Osteocyte (in vitro differentiated cells): ENCODE results near the gene SHROOM3. TPM values are rescaled to one million over a fixed set of nuclear protein-coding genes. Genes with fewer than 3 reads are reported as not detected.
A peak's percentile ranks its signal among the peaks of the same experiment; 100 is the strongest.

Experiments
- DNase-seq: peaks from one replicate; pipeline ENCODE4 v3.0.0; 2021; ENCODE audit warnings: mixed read lengths; ENCODE audit not compliant: unreplicated experiment; ENCODE audit errors: extremely low spot score
- H3K27ac Mint-ChIP-seq: one replicate; pipeline ENCODE4 v1.8.0; 2021; ENCODE audit warnings: mild to moderate bottlenecking, mixed read lengths; ENCODE audit not compliant: unreplicated experiment
- H3K27me3 Mint-ChIP-seq: one replicate; pipeline ENCODE4 v1.8.0; 2021; ENCODE audit warnings: mixed read lengths; ENCODE audit not compliant: unreplicated experiment
- H3K36me3 Mint-ChIP-seq: one replicate; pipeline ENCODE4 v1.8.0; 2021; ENCODE audit warnings: mixed read lengths; ENCODE audit not compliant: unreplicated experiment
- H3K4me1 Mint-ChIP-seq: one replicate; pipeline ENCODE4 v1.8.0; 2021; ENCODE audit warnings: mixed read lengths; ENCODE audit not compliant: unreplicated experiment
- H3K4me3 Mint-ChIP-seq: one replicate; pipeline ENCODE4 v1.8.0; 2021; ENCODE audit warnings: mild to moderate bottlenecking, moderate library complexity, mixed read lengths; ENCODE audit not compliant: unreplicated experiment
- H3K9me3 Mint-ChIP-seq: one replicate; pipeline ENCODE4 v1.8.0; 2021; ENCODE audit warnings: mixed read lengths; ENCODE audit not compliant: unreplicated experiment
- CTCF ChIP-seq: fragments of 200-600 bp; sonication (generic); IDR thresholded peaks from 2 replicates; pipeline ENCODE4 v1.5.0; 2021; ENCODE audit warnings: antibody characterized with exemption, mild to moderate bottlenecking, moderate library complexity
- total RNA-seq: library from RNA; stranded (reverse); gene quantifications from 2 replicates; pipeline ENCODE4 v1.2.1, GENCODE V29; 2021

Gene SHROOM3
- total RNA-seq, 1 donor from 2014 or later: 4.8 TPM

- no peak for DNase-seq
- Mint-ChIP-seq H3K4me3 (peak overlapping the region; percentile 78), H3K36me3 (no peaks in the 10 kb centered on the region), H3K27ac (peak overlapping the region; percentile 8), H3K4me1 (peaks cover 32% of the 10 kb centered on the region), H3K9me3 (no peaks in the 10 kb centered on the region), H3K27me3 (peaks cover 14% of the 10 kb centered on the region)
- no peak for TF ChIP-seq CTCF
Observed at GRCh38 chr4:76689145-76689817, 254.3 kb downstream of the SHROOM3 start.

- Mint-ChIP-seq H3K4me1 (peaks cover 33% of the 10 kb centered on the region), H3K36me3 (no peaks in the 10 kb centered on the region), H3K27me3 (peaks cover 13% of the 10 kb centered on the region), H3K27ac (peak overlapping the region; percentile 56), H3K4me3 (peak overlapping the region; percentile 78), H3K9me3 (no peaks in the 10 kb centered on the region)
- DNase-seq: no peak
- TF ChIP-seq CTCF: no peak
Observed at GRCh38 chr4:76690011-76690905, 255.2 kb downstream of the SHROOM3 start.

- Mint-ChIP-seq H3K27me3 (peaks cover 13% of the 10 kb centered on the region), H3K36me3 (no peaks in the 10 kb centered on the region), H3K27ac (no peak overlapping the region), H3K4me1 (peaks cover 33% of the 10 kb centered on the region), H3K9me3 (no peaks in the 10 kb centered on the region), H3K4me3 (no peak overlapping the region)
- DNase-seq: no peak
- TF ChIP-seq CTCF: no peak
Observed at GRCh38 chr4:76690906-76691275, 255.9 kb downstream of the SHROOM3 start.

DNA sequence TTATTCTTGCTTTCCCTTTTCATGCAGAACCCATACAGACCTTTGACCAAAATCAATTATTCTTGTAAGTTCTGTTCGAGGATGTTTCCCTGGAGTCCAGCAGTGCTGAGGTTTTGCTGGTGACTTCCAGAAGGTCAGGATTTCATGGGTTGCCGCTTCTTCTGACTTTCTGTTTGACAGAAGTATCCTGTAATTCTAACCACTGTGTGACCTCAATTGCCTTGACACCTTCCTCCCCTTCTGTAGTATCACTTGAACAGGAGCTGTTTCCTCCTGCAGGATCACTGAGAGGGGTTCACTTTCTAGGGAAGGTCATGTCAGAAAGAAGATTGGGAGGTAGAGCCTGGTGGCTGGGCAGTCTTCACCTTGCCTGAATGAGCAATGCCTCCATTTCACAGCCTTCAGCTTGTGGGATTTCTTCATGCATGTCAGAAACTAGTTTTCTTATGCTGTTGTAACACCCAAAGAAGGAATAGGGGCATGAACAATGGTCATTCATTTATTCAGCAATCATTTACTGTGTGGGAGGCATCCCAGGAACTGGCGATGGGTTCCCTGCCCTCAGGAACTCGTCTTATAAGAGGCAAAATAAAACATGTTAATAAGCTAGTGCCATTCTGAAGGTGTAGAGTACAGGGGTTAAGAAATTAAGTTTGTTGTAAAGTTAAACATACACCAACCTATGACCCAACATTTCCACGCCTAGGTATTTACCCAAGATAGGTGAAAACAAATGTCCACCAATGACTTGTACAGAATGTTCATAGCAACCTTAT, 257.0 kb downstream of the SHROOM3 start:
- H3K27me3 Mint-ChIP-seq: peaks cover 13% of the 10 kb centered on the region
- no peaks in the 10 kb centered on the region for H3K9me3 Mint-ChIP-seq
- no peaks in the 10 kb centered on the region for H3K36me3 Mint-ChIP-seq
- H3K4me3 Mint-ChIP-seq: no peak overlapping the region
- DNase-seq: no peak
- no peak overlapping the region for H3K27ac Mint-ChIP-seq
- H3K4me1 Mint-ChIP-seq: peaks cover 33% of the 10 kb centered on the region
- no peak for TF ChIP-seq CTCF
